NT2/D1 (cell line): ENCODE measurements around the gene DIP2C.

Source experiments
- SUZ12 ChIP-seq: IDR thresholded peaks from 2 replicates; pipeline ENCODE4 v1.6.1; 2011; ENCODE audit not compliant: insufficient read length, insufficient read depth; ENCODE audit errors: extremely low read depth
- YY1 ChIP-seq: IDR thresholded peaks from 2 replicates; pipeline ENCODE4 v1.6.1; 2011; ENCODE audit not compliant: insufficient read length, insufficient read depth
- ZNF274 ChIP-seq: IDR thresholded peaks from 2 replicates; pipeline ENCODE4 v1.6.1; 2011; ENCODE audit warnings: mild to moderate bottlenecking, low read depth, low read length

- TF ChIP-seq SUZ12 (no peak), YY1 (no peak), ZNF274 (no peak)
Observed at GRCh38 chr10:373526-374309, 315.8 kb downstream of the DIP2C start.
